Ovary (tissue), 9 donors: ENCODE data around the gene SSUH2. TPM values are rescaled to one million over a fixed set of nuclear protein-coding genes. Genes with fewer than 3 reads are reported as not detected.
"Not testable (repeated sequence)": the region's sequence is repeated elsewhere in the genome, so short reads cannot be mapped to it uniquely, and the experiment has no call there.

Experiments used
- DNase-seq, 5 donors: peaks; one replicate each; pipeline ENCODE4 v3.0.0-alpha.2; 2019 to 2020
- H3K27ac ChIP-seq, 2 donors: fragments of 200-600 bp; one replicate each; pipeline versions ENCODE4 v1.5.1 to v1.8.0; 2019 to 2022
- H3K27me3 ChIP-seq: fragments of 200-600 bp; one replicate; pipeline ENCODE4 v1.8.0; 2022
- H3K36me3 ChIP-seq: fragments of 200-600 bp; sonication (generic); one replicate; pipeline ENCODE4 v1.5.1; 2019
- H3K4me1 ChIP-seq: one replicate; pipeline ENCODE4 v1.8.1; 2013; ENCODE audit warnings: mild to moderate bottlenecking, moderate library complexity; ENCODE audit not compliant: insufficient read depth
- H3K4me3 ChIP-seq: fragments of 200-600 bp; sonication (generic); one replicate; pipeline ENCODE4 v1.5.1; 2017
- H3K9me3 ChIP-seq, 2 donors: fragments of 200-600 bp in 1 of 2; sonication (generic) in 1 of 2; one replicate each; pipeline versions ENCODE4 v1.5.1 to v1.8.1; 2013 to 2019; ENCODE audit warnings: mild to moderate bottlenecking in 1 of 2, moderate library complexity in 1 of 2
- CTCF ChIP-seq, 3 donors: fragments of 450-650 bp in 2 of 3; fragments of 200-600 bp in 1 of 3; IDR thresholded peaks; one replicate each; pipeline versions ENCODE4 v1.5.1 to v1.8.0; 2016 to 2022; ENCODE audit warnings: antibody characterized with exemption in 3 of 3, mild to moderate bottlenecking in 1 of 3
- EP300 ChIP-seq: sonication (generic); formaldehyde crosslinking; IDR thresholded peaks from one replicate; pipeline ENCODE4 v1.6.1; 2017; ENCODE audit warnings: antibody characterized with exemption
- POLR2A ChIP-seq: fragments of 450-650 bp; IDR thresholded peaks from one replicate; pipeline ENCODE4 v1.6.1; 2017; ENCODE audit warnings: antibody characterized with exemption, mild to moderate bottlenecking, moderate library complexity
- WGBS, 3 donors: extraction: QIAGEN DNeasy Blood & Tissue Kit in 1 of 3; methylation state at CpG; one replicate each; pipeline versions ENCODE4 v1.1.5 to v1.1.7; 2013 to 2017; 5-methylcytosine and 5-hydroxymethylcytosine counted together
- intact Hi-C, 4 donors: fragments of 100-400 bp; cut with DNase I; formaldehyde crosslinking; loops; one replicate each; pipeline versions ENCODE4 v1.11.0 to v1.15.1; 2022 to 2023
- polyA plus RNA-seq, 2 donors: library from polyadenylated mRNA; stranded (reverse); fragments of 200-250 nt in 1 of 2; fragments of 350-450 nt in 1 of 2; fragmentation: Illumina TruSeq in 1 of 2; extraction: RNeasy Lipid Tissue Mini Kit (QIAGEN cat#74804) in 1 of 2; gene quantifications; one replicate each; pipeline ENCODE4 v1.2.3, GENCODE V29; 2013 to 2014
- total RNA-seq, 7 donors: library from RNA; depleted of rRNA in 2 of 7; stranded (reverse); fragments of >200 nt in 2 of 7; fragmentation: NEBNext Ultra II Directional in 3 of 7; extraction: Animal tissue kit (Norgen Biotek cat#: 25700) in 3 of 7; gene quantifications; one replicate each; pipeline versions ENCODE4 v1.1.0 to v1.2.4, GENCODE V29; 2016 to 2023
- donor health status: DM: no; HTN: no; CAD: no; lungs with moderate emphysema.
- donor health status: DM: no; HTN: no; CAD: no.
- donor health status: Bipolar disorder and iron deficiency.
- donor health status: DM: yes; HTN: yes; CAD: no.
- donor health status: DM: no; HTN: no; CAD: no.
- donor health status: DM: yes; HTN: yes; CAD: no.

Gene SSUH2
- total and polyA plus RNA-seq, 9 donors, result 0.27 to 1.6 (median 0.63) TPM; not detected in 1

- peaks cover 19% of the 10 kb centered on the region for H3K4me1 ChIP-seq
- no peak overlapping the region for H3K27ac ChIP-seq
- 91 to 96% (median 93%) methylated on average over 8 of the region's 8 CpGs for WGBS, 3 donors
- intact Hi-C loops, result no loop called here
- no peak for DNase-seq
- no peaks in the 10 kb centered on the region for H3K27me3 ChIP-seq
- no peaks in the 10 kb centered on the region for H3K9me3 ChIP-seq
- no peak for TF ChIP-seq POLR2A
- TF ChIP-seq CTCF (IDR thresholded peaks at IDR 0.05), result no peak
- no peak for TF ChIP-seq EP300
- no peaks in the 10 kb centered on the region for H3K36me3 ChIP-seq
- H3K4me3 ChIP-seq, result no peak overlapping the region
Measured at GRCh38 chr3:8656240-8656639, 11.6 kb upstream of the SSUH2 start.

GRCh38 chr3:8655387-8655835 is 10.8 kb upstream of the SSUH2 start:
- no peaks in the 10 kb centered on the region for H3K27me3 ChIP-seq

GRCh38 chr3:8654572-8655329 is 10.2 kb upstream of the SSUH2 start:
- intact Hi-C loops, H3K36me3 ChIP-seq, H3K27ac ChIP-seq, H3K9me3 ChIP-seq, H3K27me3 ChIP-seq, H3K4me3 ChIP-seq, DNase-seq: not testable (repeated sequence)
- peaks cover 13% of the 10 kb centered on the region for H3K4me1 ChIP-seq
- 91 to 95% (median 93%) methylated on average over 5 to 6 of the region's 6 CpGs for WGBS, 3 donors

More at GRCh38 chr3:8655387-8655835, 10.8 kb upstream of the SSUH2 start:
- no peak for DNase-seq
- Histone ChIP-seq H3K9me3 (no peaks in the 10 kb centered on the region), H3K4me1 (peaks cover 17% of the 10 kb centered on the region), H3K27ac (no peak overlapping the region), H3K36me3 (no peaks in the 10 kb centered on the region), H3K4me3 (no peak overlapping the region)
- WGBS, 3 donors, result 79 to 85% (median 80%) methylated on average over 10 of the region's 10 CpGs
- TF ChIP-seq POLR2A (no peak), CTCF (IDR thresholded peaks at IDR 0.05) (no peak), EP300 (no peak)
- intact Hi-C loops, result no loop called here

GRCh38 chr3:8653800-8654408 is 9.3 kb upstream of the SSUH2 start:
- H3K4me1 ChIP-seq, result peaks cover 7% of the 10 kb centered on the region
- DNase-seq, result no peak
- H3K27me3 ChIP-seq, result no peaks in the 10 kb centered on the region
- WGBS, 3 donors, result 93 to 94% (median 93%) methylated on average over 8 of the region's 8 CpGs
- no peak for TF ChIP-seq CTCF (IDR thresholded peaks at IDR 0.05)
- TF ChIP-seq POLR2A, result no peak
- TF ChIP-seq EP300, result no peak
- intact Hi-C loops, result no loop called here
- H3K27ac ChIP-seq, result no peak overlapping the region
- no peaks in the 10 kb centered on the region for H3K36me3 ChIP-seq
- H3K4me3 ChIP-seq, result no peak overlapping the region
- no peaks in the 10 kb centered on the region for H3K9me3 ChIP-seq
